Measurements from ENCODE around the gene PRH2. TPM values are rescaled to one million over a fixed set of nuclear protein-coding genes. Genes with fewer than 3 reads are reported as not detected.

Gene PRH2
- total and polyA plus RNA-seq, 2 donors from 2014 or later, result not detected

- Histone ChIP-seq H3K9ac (ENCODE audit: low read length in 3 of 3) (no peak overlapping the region), H3K4me3 (ENCODE audit: low read length in 3 of 3) (no peak overlapping the region), H3K9me3 (ENCODE audit: control insufficient read depth in 2 of 3, insufficient read depth in 1 of 3, low read length in 3 of 3) (no peaks in the 10 kb centered on the region), H3K36me3 (ENCODE audit: control insufficient read depth in 2 of 3, insufficient read depth in 3 of 3, low read length in 3 of 3) (no peaks in the 10 kb centered on the region), H3K4me1 (ENCODE audit: control insufficient read depth in 2 of 3, insufficient read depth in 2 of 3, low read depth in 1 of 3, low read length in 3 of 3) (no peaks in the 10 kb centered on the region), H3K27ac (ENCODE audit: low read depth in 2 of 2, low read length in 2 of 2) (no peak overlapping the region), H3K27me3 (ENCODE audit: control insufficient read depth, insufficient read depth, low read length) (no peaks in the 10 kb centered on the region)
- no peak for TF ChIP-seq CTCF (IDR thresholded peaks at IDR 0.05; ENCODE audit: borderline replicate concordance, extremely low read depth, insufficient read depth)
- DNase-seq (no peak), FAIRE-seq (no peak)
- intact Hi-C loops (cut with DNase I), result no loop called here
These were observed 37.1 kb upstream of the PRH2 start for GRCh38 chr12:10891937-10892336.

- no peak overlapping the region for H3K4me3 ChIP-seq (ENCODE audit: low read length in 3 of 3)
- no peaks in the 10 kb centered on the region for H3K36me3 ChIP-seq (ENCODE audit: control insufficient read depth in 2 of 3, insufficient read depth in 3 of 3, low read length in 3 of 3)
- no peak overlapping the region for H3K27ac ChIP-seq (ENCODE audit: low read depth in 2 of 2, low read length in 2 of 2)
- DNase-seq (no peak), FAIRE-seq (no peak)
- no peak overlapping the region for H3K9ac ChIP-seq (ENCODE audit: low read length in 3 of 3)
- H3K9me3 ChIP-seq (ENCODE audit: control insufficient read depth in 2 of 3, insufficient read depth in 1 of 3, low read length in 3 of 3), result no peaks in the 10 kb centered on the region
- no peaks in the 10 kb centered on the region for H3K4me1 ChIP-seq (ENCODE audit: control insufficient read depth in 2 of 3, insufficient read depth in 2 of 3, low read depth in 1 of 3, low read length in 3 of 3)
- intact Hi-C loops (cut with DNase I), result no loop called here
- H3K27me3 ChIP-seq (ENCODE audit: control insufficient read depth, insufficient read depth, low read length), result no peaks in the 10 kb centered on the region
- no peak for TF ChIP-seq CTCF (IDR thresholded peaks at IDR 0.05; ENCODE audit: borderline replicate concordance, extremely low read depth, insufficient read depth)
These were observed 32.2 kb upstream of the PRH2 start for GRCh38 chr12:10896854-10897253.

GRCh38 chr12:10900530-10900929 is 28.5 kb upstream of the PRH2 start:
- H3K36me3 ChIP-seq (ENCODE audit: control insufficient read depth in 2 of 3, insufficient read depth in 3 of 3, low read length in 3 of 3), result no peaks in the 10 kb centered on the region
- no peak for TF ChIP-seq CTCF (IDR thresholded peaks at IDR 0.05; ENCODE audit: borderline replicate concordance, extremely low read depth, insufficient read depth)
- intact Hi-C loops (cut with DNase I), result no loop called here
- FAIRE-seq, result no peak
- no peak overlapping the region for H3K27ac ChIP-seq (ENCODE audit: low read depth in 2 of 2, low read length in 2 of 2)
- H3K27me3 ChIP-seq (ENCODE audit: control insufficient read depth, insufficient read depth, low read length), result no peaks in the 10 kb centered on the region
- H3K9me3 ChIP-seq (ENCODE audit: control insufficient read depth in 2 of 3, insufficient read depth in 1 of 3, low read length in 3 of 3), result peaks cover 0 to 12% (median 0%) of the 10 kb centered on the region in 3 donors
- no peak overlapping the region for H3K4me3 ChIP-seq (ENCODE audit: low read length in 3 of 3)
- DNase-seq, result no peak
- H3K4me1 ChIP-seq (ENCODE audit: control insufficient read depth in 2 of 3, insufficient read depth in 2 of 3, low read depth in 1 of 3, low read length in 3 of 3), result no peaks in the 10 kb centered on the region
- no peak overlapping the region for H3K9ac ChIP-seq (ENCODE audit: low read length in 3 of 3)

GRCh38 chr12:10900972-10901371 is 28.1 kb upstream of the PRH2 start:
- Histone ChIP-seq H3K27ac (ENCODE audit: low read depth in 2 of 2, low read length in 2 of 2) (no peak overlapping the region), H3K9me3 (ENCODE audit: control insufficient read depth in 2 of 3, insufficient read depth in 1 of 3, low read length in 3 of 3) (peaks cover 0 to 12% (median 0%) of the 10 kb centered on the region in 3 donors), H3K27me3 (ENCODE audit: control insufficient read depth, insufficient read depth, low read length) (no peaks in the 10 kb centered on the region), H3K36me3 (ENCODE audit: control insufficient read depth in 2 of 3, insufficient read depth in 3 of 3, low read length in 3 of 3) (no peaks in the 10 kb centered on the region), H3K9ac (ENCODE audit: low read length in 3 of 3) (no peak overlapping the region), H3K4me1 (ENCODE audit: control insufficient read depth in 2 of 3, insufficient read depth in 2 of 3, low read depth in 1 of 3, low read length in 3 of 3) (no peaks in the 10 kb centered on the region), H3K4me3 (ENCODE audit: low read length in 3 of 3) (no peak overlapping the region)
- intact Hi-C loops (cut with DNase I), result no loop called here
- FAIRE-seq, result no peak
- no peak for TF ChIP-seq CTCF (IDR thresholded peaks at IDR 0.05; ENCODE audit: borderline replicate concordance, extremely low read depth, insufficient read depth)
- no peak for DNase-seq

Data from kidney (tissue), 14 donors.